Fibroblast of skin of right biceps (primary cell): ENCODE measurements around the gene PTPRN2.

ENCODE experiments used
- DNase-seq: peaks from one replicate; pipeline ENCODE4 v3.0.0-alpha.2; 2013

The PTPRN2 gene

DNA sequence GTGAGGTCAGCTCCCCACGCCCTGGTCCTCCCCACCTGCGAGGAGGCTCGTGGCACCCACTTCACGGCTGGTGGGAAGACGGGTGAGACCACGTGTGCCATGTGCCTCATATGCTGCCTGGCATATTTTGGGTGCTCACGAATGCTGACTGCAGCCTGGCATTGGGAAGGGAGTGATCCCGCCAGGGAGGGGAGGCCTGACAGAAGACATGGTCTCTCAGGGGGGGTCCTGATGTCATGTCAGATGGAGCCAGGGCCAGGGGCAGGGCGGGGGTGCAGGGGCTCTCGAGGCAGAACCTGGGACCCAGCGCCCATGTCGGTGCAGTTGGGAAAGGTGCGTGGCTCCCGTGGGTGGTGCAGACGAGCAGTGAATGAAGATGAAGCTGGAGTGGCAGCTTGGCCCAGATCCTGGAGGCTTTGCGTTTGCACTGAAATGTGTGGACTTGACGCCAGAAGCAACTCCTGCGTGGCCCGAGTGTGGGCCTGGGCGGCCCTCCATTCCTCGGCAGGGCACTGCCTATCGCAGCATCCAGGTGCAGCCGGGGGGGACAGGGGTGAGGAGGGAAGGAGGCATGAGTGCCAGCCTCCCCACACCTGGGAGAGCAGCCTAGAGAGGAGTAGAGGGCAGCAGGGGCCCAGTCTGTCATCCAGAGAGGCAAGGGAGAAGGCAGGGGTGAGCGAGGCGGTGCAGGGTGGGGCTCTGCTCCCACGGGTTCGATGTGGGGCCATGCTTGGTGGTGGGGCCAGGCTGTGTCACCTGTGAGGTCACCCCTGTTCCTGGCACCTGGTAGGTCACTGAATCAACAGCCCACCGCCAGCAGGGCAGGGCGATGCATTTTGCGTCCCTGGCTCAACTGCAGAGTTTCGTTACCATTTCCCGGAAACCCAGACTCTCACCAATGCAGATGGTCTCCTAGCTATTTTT, 865.2 kb downstream of the PTPRN2 start:
- DNase-seq, result no peak

DNA sequence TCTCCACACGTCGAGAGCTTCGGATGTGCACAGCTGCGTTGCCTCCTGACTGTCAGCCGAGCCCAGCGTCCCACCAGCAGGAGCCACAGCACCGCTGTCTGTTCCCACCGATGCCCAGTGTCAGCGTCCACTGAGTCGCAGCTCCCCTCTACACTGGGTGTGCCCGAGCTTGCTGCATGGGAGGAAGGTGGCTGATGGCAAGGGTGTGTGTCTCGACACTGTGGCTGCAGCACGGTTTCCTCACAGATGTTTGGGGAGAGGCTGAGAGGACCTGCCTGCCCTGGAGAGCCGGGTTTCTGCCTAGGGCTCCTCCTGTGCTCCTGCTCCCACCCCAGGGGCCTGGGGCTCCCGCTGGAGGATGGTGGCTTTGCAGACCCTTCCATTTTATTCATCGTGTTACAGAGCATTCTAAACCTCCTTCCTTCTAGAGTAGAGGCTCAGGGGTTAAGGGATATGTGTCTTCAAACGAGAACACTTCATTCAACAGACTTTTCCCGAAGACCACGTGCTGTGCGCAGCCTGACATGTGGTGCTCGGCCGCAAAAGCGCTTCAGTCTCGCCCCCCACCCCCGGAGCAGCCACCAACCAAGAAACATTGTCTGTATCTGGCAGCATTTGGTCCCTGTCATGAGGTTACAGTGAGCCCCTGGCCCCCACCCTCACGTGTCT, 866.0 kb downstream of the PTPRN2 start:
- no peak for DNase-seq

DNA sequence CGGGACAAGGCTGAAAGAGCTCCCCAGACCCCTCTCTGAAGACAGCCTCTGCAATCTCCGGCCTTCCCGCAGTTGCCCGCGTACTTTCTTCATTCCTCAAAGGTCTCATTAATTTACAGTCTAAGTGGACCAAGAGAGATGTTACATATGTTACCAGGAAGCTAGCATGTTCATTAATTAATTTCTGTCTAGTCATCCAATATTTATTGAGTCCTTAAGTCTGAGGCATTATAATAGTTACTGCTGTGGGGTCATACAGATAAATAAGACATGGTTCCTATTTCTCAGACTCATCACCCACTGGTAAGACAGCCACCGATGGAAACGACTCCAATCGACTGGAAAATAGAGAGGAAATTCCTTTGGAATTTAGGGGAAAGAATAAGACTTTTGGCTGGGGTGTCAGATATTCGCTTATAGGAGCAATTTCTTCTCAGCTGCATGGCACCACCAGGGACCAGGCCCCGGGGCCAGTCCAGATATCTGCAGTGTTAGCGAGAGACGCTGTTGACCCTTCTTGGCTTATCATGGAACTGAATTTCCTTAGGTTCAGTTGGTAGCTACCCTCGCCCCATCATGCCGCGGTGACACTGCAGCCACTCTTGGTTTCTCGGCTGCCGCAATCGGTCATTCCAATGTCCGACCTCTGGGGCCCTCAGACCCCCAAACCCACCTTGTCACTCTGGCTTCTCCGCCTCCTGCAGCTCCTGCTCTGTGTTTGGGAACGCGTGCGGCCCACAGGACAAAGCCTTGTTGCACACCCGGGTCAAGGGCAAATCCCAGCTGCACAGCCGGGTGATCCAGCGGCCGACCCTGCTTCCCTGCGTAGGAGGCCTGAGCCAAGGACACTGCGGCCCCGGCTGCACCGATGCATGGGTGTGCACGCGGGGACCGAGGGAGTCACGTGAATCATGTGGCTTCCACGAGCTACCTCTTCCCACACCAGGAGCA, 867.6 kb downstream of the PTPRN2 start:
- no peak for DNase-seq

DNA sequence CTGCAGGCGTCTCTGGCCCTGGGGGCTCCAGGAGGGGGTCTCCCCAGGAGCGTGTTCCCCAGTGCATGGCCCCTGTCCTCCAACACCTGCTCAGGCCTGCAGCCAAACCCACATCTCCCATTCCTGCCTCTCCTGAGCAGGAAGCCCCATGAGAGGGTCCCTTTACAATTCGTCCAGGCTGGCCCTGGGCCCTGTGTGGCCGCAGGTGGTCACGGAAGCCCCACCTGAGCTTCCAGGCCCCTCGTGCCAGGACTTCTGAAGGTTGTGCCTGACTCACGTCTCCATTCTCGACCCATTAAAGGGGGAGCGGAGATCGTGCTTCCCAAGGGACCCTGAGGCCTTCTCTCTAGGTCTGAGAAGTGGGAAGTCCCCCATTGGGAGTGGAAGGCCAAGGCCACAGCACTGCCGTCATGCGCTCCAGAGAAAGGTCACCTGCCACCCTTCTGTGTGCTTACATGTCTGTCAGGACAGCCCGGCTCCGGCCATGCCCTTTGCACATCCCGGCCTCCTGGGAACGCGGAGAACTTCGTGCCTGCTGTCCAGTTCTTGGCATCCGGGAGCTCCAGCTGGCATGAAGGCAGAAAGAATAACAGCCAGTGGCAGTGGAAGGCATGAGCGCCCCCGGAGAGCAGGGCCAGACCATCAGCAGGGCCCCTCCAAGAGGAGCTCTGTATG, 868.5 kb downstream of the PTPRN2 start:
- DNase-seq, result no peak

DNA sequence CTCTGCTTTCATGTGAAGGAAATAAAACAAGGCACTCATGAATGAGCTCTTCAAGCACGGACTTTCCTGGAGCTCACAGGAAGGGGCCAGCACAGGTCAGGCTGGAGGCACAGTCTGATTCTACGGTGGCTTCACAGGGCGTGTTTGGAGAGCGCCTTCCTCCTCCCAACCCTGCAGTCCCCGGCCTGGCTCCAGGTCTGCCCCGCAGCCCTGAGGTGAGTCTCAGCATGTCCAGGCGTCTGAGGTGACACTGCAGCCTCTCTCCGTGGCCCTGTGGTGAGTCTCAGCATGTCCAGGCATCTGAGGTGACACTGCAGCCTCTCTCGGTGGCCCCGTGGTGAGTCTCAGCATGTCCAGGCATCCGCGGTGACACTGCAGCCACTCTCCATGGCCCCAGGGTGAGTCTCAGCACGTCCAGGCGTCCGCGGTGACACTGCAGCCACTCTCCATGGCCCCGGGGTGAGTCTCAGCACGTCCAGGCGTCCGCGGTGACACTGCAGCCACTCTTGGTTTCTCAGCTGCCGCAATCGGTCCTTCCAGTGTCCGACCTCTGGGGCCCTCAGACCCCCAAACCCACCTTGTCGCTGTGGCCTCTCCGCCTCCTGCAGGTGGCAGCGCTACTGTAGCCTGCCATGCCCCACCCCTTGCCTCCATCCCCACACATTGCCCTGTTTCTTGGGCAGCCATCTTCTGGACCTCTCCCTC, 869.2 kb downstream of the PTPRN2 start:
- DNase-seq, result no peak

DNA sequence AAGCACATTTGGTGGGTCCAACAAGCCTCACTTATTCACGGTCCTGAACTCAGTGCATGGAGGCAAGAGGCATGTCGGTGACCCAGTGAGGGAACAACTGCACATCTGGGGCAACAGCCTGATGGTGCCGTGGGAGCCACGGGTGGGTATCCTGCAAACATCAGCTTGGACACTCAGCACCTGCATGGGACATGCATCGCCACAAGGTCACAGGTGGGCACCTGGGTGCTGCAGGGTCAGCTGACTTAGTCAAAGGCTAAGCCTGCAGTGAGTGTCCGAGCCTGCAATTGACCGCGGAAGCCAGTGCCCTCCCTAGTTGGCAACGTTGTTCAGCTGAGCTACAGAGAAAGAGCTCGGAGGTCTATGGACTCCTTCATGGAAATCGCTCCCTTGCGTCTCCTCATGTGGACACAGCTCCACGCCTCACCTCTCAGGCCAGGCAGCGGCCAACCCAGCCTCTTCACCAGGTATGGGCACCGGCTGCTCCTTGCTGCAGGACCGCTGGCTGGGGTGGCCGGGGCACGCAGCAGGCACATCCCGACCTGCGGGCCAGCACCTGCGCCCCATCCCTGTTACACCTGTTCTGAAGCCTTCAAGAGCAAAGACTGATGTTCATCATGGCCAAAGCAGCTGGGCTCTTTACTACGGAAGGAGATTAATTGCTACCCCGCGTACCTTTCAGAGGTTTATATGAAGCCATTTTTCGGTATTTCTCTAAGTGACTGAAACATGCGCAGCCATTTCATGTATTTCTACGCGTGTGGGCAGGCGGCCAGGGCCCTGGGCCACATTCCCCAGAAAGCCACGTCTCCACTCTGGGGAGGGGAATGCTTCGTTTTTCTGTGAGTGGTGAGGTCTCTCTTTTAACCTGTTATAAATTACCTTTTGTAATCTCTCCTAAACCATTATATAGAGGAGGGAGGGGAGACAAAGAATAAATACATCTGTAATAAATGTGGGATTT, 870.1 kb downstream of the PTPRN2 start:
- no peak for DNase-seq

DNA sequence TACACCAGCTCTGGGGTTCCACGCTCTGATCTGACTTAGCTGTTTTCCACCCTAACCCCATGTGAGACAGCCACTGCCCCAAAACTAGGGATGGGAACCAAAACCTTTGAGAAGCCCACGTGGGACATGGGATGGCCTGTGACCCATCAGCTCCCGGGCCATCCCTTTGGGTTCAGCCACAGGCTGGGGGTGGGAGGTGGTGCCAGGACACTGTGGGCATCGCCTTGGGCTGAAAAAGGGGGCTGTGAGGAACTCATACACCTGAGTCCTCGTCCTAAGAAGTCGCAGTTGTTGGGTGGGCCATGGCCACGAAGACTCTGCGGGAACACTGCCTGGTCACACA, 871.7 kb downstream of the PTPRN2 start:
- DNase-seq, result no peak

DNA sequence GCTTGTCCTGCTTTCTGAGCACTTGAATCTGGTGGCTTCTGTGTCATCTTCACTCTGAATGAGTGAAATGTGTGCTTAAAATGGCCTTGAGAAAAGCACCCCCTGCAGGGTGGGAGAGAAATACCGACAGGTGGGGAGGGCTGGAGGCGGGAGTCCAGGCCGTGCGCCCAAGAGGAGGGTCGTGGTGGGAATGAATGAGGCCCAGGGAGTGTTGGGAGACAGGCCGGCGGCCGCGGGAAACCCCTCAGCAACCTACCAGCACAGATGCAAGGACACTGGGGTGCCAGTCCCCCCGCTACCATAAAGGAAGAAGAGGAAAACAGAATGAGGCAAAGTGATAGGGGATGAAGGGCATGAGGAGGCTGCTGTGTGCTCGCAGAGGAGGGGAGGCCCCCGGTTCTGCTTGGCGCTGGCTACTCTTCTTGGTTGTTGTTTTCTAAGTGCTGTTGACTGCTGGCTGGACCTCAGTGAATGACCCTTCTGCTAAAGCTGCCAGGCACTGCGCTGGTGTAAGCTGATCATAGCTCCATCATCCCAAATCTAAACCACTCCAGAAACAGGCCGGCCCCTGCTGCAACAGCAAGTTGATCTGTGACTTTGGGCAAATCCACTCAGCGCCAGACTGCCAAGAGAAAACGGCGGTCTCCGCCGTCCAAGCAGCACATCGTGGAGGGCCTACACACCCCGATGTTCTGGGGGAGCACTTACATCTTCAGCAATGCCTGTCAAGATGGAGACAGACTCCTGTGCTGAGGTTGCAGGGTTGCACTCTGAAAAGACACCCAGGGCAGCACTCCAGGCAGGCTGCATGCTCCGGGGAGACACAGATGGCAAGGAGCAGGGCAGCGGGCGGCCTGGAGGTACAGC, 872.3 kb downstream of the PTPRN2 start:
- no peak for DNase-seq

DNA sequence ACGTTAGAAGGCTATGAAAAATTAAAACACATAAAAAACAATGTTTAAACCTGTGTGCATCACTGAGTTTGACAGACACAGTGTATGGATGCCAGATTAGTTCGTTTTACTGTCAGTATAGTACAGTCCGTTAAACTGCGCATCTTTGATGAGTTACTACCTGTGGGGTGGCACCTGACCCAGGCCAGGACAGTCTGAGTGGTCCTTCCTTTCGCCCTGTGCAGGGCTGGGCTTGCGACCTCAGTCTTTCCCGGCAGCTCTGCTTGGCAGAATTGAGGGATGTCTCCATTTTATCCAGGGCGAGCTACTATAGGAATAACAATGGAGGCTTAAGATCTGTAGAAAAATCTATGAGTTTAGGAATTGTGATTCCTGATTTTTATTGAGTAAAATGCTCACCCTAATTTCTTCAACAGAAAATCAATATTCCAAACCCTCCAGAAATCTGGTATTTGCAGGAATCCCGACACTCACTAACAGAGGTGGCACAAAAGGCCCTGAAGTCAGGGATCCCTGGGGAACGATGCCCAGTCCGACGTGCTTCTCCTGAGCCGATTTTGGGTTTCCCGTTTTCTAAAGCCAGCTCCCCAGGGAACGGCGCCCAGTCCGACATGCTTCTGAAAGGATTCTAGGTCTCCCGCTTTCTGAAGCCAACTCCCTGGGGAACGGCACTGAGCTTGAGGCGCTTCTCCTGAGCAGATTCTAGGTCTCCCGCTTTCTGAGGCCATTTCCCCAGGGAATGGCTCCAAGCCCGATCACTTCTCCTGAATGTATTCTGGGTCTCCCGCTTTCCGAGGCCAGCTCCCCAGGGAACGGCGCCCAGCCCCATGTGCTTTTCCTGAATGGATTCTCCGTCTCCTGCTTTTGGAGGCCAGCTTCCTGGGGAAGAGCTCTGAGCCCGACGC, 873.2 kb downstream of the PTPRN2 start:
- DNase-seq, result no peak

DNA sequence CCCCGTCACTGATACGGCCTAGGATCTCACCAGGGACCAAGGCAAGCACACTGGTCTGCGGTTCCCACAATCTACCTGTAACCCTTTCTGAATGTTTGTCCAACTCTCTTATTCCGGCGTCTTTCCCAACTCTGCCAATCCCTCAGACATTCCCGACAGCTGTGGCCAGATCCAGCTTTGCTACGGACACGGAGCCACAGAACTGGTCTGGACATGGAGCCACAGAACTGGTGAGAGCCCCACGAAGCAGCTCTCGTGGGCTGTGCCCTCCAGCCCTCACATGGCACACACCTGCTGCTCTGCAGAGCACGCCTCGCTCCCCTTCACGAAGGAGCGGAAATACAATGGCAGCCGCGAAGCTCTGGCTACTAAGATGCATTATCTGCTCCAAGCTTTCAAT, 874.0 kb downstream of the PTPRN2 start:
- no peak for DNase-seq

DNA sequence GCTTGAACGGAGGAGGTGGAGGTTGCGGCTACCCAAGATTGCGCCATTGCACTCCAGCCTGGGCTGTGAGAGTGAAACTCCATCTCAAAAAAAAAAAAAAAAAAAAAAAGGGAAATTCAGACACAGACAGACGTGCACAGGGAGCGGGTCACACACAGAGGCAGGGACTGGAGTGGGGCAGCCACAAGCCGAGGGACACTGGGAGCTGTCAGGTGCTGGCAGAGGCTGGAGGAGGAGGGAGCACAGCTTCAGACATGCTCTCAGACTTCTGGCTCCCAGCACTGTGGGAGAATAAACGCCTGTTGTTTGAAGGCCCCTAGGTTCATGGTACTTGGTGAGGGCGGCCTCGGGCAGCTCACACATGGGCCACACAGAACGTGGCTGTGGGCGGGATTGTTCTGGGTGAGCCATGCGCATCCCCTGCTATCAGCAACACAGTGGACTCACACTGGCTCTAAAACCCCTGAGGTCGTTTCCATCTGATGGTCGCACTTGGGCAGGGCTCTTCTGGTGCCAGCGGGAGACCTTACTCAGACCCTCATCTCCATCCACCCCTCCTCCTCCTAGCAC, 874.9 kb downstream of the PTPRN2 start:
- no peak for DNase-seq

DNA sequence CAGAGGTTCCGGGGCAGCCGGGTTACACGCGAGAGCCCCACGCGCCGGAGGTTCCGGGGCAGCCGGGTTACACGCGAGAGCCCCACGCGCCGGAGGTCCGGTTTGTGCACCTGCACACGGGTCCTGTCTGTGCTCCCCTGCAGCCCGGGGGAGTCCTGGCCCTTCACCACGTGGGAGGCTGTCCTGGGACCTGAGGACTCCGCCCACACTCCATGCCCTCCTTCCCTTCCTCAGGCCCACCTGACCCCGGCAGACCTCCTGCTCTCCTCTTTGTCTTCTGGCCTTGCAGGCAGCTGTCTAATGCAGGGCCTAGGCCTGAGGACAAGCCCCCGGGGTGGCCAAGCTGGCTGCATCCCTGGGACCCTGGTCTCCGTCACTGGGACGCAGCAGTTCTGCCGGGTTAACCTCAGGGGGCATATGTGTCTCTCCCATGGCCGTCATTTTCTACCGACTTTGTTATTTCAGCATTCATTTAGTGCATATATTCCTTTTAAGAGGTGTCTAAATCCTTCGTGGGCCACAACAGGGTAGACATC, 876.2 kb downstream of the PTPRN2 start:
- DNase-seq, result no peak

DNA sequence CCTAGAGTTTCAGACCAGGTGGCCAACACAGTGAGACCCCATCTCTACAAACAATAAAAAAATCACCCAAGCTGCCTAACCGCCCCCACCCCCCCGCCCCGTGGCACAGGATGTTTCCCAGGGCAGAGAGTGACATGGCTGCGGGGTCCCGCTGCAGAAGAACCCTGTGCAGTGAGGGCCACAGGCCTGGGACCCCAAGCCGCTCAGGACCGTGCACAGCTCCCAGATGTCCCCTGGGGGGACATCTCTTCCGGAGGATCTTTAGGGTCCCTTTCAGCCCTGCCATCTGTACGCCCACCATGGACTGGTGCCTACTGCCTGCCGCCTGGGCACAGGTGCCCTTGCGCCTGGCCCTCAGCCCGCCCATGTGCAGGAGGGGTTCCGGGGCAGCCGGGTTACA, 877.2 kb downstream of the PTPRN2 start:
- DNase-seq, result no peak

DNA sequence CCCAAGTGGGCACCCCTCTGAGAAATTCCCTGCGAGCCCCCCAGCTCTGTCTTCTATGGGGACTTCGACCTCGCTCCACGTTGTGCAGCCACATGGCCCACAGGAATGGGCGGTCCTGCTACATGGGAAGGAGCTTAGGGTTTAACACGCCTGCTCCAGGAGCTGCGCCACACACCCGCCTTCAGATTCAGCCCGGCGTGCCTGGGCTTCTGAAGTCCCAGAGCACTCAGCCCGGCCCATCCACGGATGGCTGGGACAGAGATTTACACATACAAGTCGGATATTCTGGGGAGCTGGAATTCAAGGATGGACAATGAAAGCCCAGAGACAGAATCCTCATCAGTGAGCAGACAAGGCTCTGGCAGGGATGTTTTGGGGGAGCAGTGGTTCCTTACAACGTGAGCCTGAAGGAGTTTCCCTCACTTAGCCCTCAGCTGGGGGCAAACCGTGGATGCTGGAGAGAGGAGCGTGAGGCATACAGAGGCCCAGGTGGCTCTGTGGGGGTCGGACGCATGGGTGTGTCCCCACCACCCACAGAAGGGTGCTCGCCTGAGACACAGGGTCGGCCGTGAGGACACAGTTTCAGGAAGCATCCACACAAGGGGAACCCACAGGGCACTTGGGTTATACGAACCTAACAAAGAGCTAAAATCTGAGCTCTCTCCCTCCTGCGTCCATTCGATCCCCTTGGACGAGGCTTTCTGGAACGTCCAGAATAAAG, 877.9 kb downstream of the PTPRN2 start:
- no peak for DNase-seq

DNA sequence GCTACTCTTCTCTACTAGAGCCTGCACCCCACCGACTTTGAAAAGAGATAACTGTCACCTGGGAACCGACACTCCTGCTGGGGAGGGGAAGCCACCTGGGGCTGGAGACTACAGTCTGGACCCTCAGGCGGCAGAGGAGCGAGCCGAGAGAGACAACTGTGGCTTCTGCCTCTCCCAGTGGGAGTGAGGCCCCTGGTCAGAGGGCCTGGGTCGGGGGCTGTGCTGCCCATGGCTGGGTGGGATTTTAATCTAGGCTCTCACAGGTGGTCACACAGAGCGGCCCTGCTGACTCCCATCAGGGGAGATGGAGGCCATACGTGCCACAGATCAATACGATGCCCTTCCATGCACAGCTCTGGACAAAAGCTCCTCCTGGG, 878.7 kb downstream of the PTPRN2 start:
- DNase-seq, result no peak

DNA sequence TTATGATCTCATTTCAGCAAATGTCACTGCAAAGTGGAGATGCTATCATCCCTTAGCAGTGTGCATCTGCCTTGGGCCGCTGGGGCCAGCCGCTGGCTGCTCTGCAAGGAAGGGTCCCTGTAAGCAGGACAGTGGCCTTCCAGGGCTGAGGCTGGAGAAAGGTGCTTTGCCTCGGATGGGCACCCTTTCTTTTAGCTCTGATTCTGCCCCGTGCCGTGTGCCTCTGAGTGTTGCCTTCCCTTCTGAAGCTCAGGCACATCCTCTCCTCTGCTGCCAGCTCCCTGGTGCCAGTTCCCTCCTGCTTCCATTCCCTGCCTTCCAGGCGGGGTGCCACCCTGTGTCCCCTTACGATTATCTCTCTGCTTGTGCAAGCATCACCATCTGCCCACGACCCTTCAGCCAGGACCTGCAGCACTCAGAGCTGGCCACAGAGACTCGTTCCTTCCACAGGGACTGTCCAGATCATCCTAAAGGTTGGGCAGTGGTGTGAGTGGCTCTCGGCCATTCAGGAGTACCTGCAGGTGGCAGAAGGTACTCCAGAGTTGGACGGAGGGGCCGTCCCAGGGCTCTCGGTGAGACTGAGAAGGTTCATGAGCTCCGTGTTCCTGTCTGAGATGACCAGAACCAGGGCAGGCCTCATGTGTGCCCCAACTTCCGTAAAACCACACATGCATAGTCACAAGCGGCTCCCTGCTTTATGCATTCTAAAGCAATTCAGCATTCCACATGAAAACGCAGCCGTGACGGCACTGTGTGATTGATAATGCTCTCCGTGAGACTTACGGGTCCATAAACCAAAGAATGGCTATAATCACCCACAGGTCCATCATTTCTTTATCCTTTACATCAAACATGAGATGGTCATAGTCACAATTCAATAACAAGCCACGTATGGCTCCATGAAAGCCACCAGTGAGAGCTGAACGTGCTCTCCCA, 879.4 kb downstream of the PTPRN2 start:
- no peak for DNase-seq
